Neural progenitor cell (in vitro differentiated cells): ENCODE results near the gene TUSC7.

Source experiments
- CTCF ChIP-seq: fragments of 200-600 bp; sonication (generic); IDR thresholded peaks from 2 replicates; pipeline ENCODE4 v1.5.1; 2017; ENCODE audit warnings: antibody characterized with exemption, mild to moderate bottlenecking
- EZH2 ChIP-seq: fragments of 200-600 bp; sonication (generic); IDR thresholded peaks from 2 replicates; pipeline ENCODE4 v1.6.1; 2017; ENCODE audit warnings: antibody characterized with exemption, mild to moderate bottlenecking, moderate library complexity

GRCh38 chr3:116716490-116716889 lies 6.9 kb downstream of the TUSC7 start:
- TF ChIP-seq CTCF (no peak), EZH2 (no peak)
